Spinal cord (tissue), 10 donors: ENCODE results near the gene SSR1. TPM values are rescaled to one million over a fixed set of nuclear protein-coding genes. Genes with fewer than 3 reads are reported as not detected.
"Not testable (repeated sequence)": the region's sequence is repeated elsewhere in the genome, so short reads cannot be mapped to it uniquely, and the experiment has no call there.

Source experiments
- DNase-seq, 6 donors: peaks; one replicate each; pipeline versions ENCODE4 v3.0.0 to v3.0.0-alpha.2; 2013 to 2015; ENCODE audit warnings: low spot score in 6 of 6, low read depth in 4 of 6
- H3K27ac ChIP-seq: one replicate; pipeline ENCODE4 v1.5.1; 2013; ENCODE audit warnings: low read depth, low read length, control low read depth
- H3K27me3 ChIP-seq: one replicate; pipeline ENCODE4 v1.6.1; 2013; ENCODE audit warnings: low read length; ENCODE audit not compliant: control insufficient read depth, insufficient read depth
- H3K36me3 ChIP-seq: one replicate; pipeline ENCODE4 v1.6.1; 2013; ENCODE audit warnings: low read length; ENCODE audit not compliant: control insufficient read depth, insufficient read depth
- H3K4me1 ChIP-seq: one replicate; pipeline ENCODE4 v1.6.1; 2013; ENCODE audit warnings: low read length; ENCODE audit not compliant: control insufficient read depth, insufficient read depth
- H3K4me3 ChIP-seq: one replicate; pipeline ENCODE4 v1.5.1; 2013; ENCODE audit warnings: low read depth, low read length, control low read depth
- H3K9me3 ChIP-seq: one replicate; pipeline ENCODE4 v1.6.1; 2013; ENCODE audit warnings: low read length; ENCODE audit not compliant: control insufficient read depth, insufficient read depth
- WGBS: methylation state at CpG from one replicate; pipeline ENCODE4 v1.1.5; 2013; ENCODE audit warnings: missing lambda C conversion rate; ENCODE audit not compliant: insufficient coverage; 5-methylcytosine and 5-hydroxymethylcytosine counted together
- polyA plus RNA-seq, 2 donors: library from polyadenylated mRNA; unstranded; fragments of 120-200 nt; gene quantifications; one replicate each; pipeline ENCODE4 v1.2.1, GENCODE V29; 2013; ENCODE audit not compliant: insufficient read length in 2 of 2
- total RNA-seq, 2 donors: library from RNA; depleted of rRNA in 1 of 2; stranded (reverse); fragments of 120-200 nt in 1 of 2; fragments of >200 nt in 1 of 2; gene quantifications; one replicate each; pipeline versions ENCODE4 v1.2.3 to v1.2.4, GENCODE V29; 2013 to 2014
- donor health status: healthy.

The SSR1 gene
- total and polyA plus RNA-seq, 4 donors: 74.3 to 142 (median 82.1) TPM

GRCh38 chr6:7321866-7322265 is 8.9 kb upstream of the SSR1 start:
- H3K4me1 ChIP-seq, H3K27me3 ChIP-seq, H3K4me3 ChIP-seq, H3K27ac ChIP-seq, H3K9me3 ChIP-seq, DNase-seq, H3K36me3 ChIP-seq: not testable (repeated sequence)
- WGBS: 68% methylated on average over 4 of the region's 6 CpGs

GRCh38 chr6:7319406-7319805 is 6.4 kb upstream of the SSR1 start:
- H3K4me3 ChIP-seq, DNase-seq, H3K27me3 ChIP-seq, H3K36me3 ChIP-seq, H3K27ac ChIP-seq, H3K4me1 ChIP-seq, H3K9me3 ChIP-seq: not testable (repeated sequence)
- 83% methylated on average over 2 of the region's 2 CpGs for WGBS

GRCh38 chr6:7317538-7317937 is 4.5 kb upstream of the SSR1 start:
- peaks cover 4% of the 10 kb centered on the region for H3K4me1 ChIP-seq
- H3K9me3 ChIP-seq: no peaks in the 10 kb centered on the region
- no peak for DNase-seq
- no peaks in the 10 kb centered on the region for H3K36me3 ChIP-seq
- H3K4me3 ChIP-seq: no peak overlapping the region
- no CpG with 5 or more reads among the region's 9 CpGs for WGBS
- H3K27ac ChIP-seq: no peak overlapping the region
- no peaks in the 10 kb centered on the region for H3K27me3 ChIP-seq

- Histone ChIP-seq H3K27me3 (no peaks in the 10 kb centered on the region), H3K36me3 (no peaks in the 10 kb centered on the region), H3K4me3 (no peak overlapping the region), H3K4me1 (peaks cover 4% of the 10 kb centered on the region), H3K27ac (no peak overlapping the region), H3K9me3 (no peaks in the 10 kb centered on the region)
- no peak for DNase-seq
- 93% methylated on average over 41 of the region's 41 CpGs for WGBS
These were observed 3.9 kb upstream of the SSR1 start for GRCh38 chr6:7316658-7317533.

- H3K36me3 ChIP-seq: no peaks in the 10 kb centered on the region
- H3K4me1 ChIP-seq: peaks cover 4% of the 10 kb centered on the region
- H3K27ac ChIP-seq: no peak overlapping the region
- 100% methylated on average over 3 of the region's 6 CpGs for WGBS
- no peaks in the 10 kb centered on the region for H3K27me3 ChIP-seq
- DNase-seq: no peak
- H3K4me3 ChIP-seq: no peak overlapping the region
- H3K9me3 ChIP-seq: no peaks in the 10 kb centered on the region
These were observed 3.0 kb upstream of the SSR1 start for GRCh38 chr6:7315948-7316365.

- H3K36me3 ChIP-seq, H3K9me3 ChIP-seq, H3K4me1 ChIP-seq, DNase-seq, H3K4me3 ChIP-seq, H3K27ac ChIP-seq, H3K27me3 ChIP-seq: not testable (repeated sequence)
- 94% methylated on average over 33 of the region's 34 CpGs for WGBS
These were observed 2.3 kb upstream of the SSR1 start for GRCh38 chr6:7315087-7315947.

GRCh38 chr6:7314414-7314813 is 1.4 kb upstream of the SSR1 start:
- H3K4me3 ChIP-seq: no peak overlapping the region
- H3K9me3 ChIP-seq: no peaks in the 10 kb centered on the region
- no peak overlapping the region for H3K27ac ChIP-seq
- WGBS: 98% methylated on average over 7 of the region's 7 CpGs
- DNase-seq: no peak
- peaks cover 8% of the 10 kb centered on the region for H3K4me1 ChIP-seq
- peaks cover 2% of the 10 kb centered on the region for H3K36me3 ChIP-seq
- H3K27me3 ChIP-seq: no peaks in the 10 kb centered on the region

- Histone ChIP-seq H3K9me3 (no peaks in the 10 kb centered on the region), H3K36me3 (peaks cover 7% of the 10 kb centered on the region), H3K4me1 (peaks cover 8% of the 10 kb centered on the region), H3K27me3 (no peaks in the 10 kb centered on the region), H3K27ac (peak overlapping the region; percentile 99), H3K4me3 (peak overlapping the region; percentile 95)
- DNase-seq: no peak
- WGBS: 93% methylated on average over 10 of the region's 15 CpGs
These were observed 636 bp upstream of the SSR1 start for GRCh38 chr6:7313505-7314165.

GRCh38 chr6:7311917-7312615 is 933 bp downstream of the SSR1 start:
- H3K27me3 ChIP-seq: no peaks in the 10 kb centered on the region
- H3K36me3 ChIP-seq: peaks cover 11% of the 10 kb centered on the region
- peaks cover 8% of the 10 kb centered on the region for H3K4me1 ChIP-seq
- 1% methylated on average over 10 of the region's 17 CpGs for WGBS
- DNase-seq: peak in 4 of 6 donors; percentile 7 to 71 (median 40)
- no peaks in the 10 kb centered on the region for H3K9me3 ChIP-seq
- H3K27ac ChIP-seq: peak overlapping the region; percentile 99
- peak overlapping the region; percentile 95 for H3K4me3 ChIP-seq
